Esophagus squamous epithelium (tissue), 4 donors: ENCODE data around the gene THRSP.

ENCODE experiments used
- CTCF ChIP-seq, 6 experiments: fragments of 450-650 bp in 4 of 6; fragments of 200-600 bp in 2 of 6; sonication (generic) in 2 of 6; IDR thresholded peaks; one replicate each; pipeline ENCODE4 v1.5.1; 2016 to 2019; ENCODE audit warnings: antibody characterized with exemption in 6 of 6, mild to moderate bottlenecking in 4 of 6, moderate library complexity in 4 of 6
- POLR2A ChIP-seq, 4 donors: fragments of 450-650 bp; IDR thresholded peaks; one replicate each; pipeline ENCODE4 v1.6.1; 2017; ENCODE audit warnings: antibody characterized with exemption in 4 of 4, mild to moderate bottlenecking in 4 of 4, moderate library complexity in 3 of 4

- TF ChIP-seq CTCF (IDR thresholded peaks at IDR 0.05) (no peak), POLR2A (IDR thresholded peaks at IDR 0.05) (no peak)
These were observed 19.4 kb downstream of the THRSP start for GRCh38 chr11:78083021-78083420.
